Right atrium auricular region (tissue), 2 donors: Measurements from ENCODE around the gene LDLRAD3. TPM values are rescaled to one million over a fixed set of nuclear protein-coding genes. Genes with fewer than 3 reads are reported as not detected.

ENCODE experiments used
- DNase-seq: peaks from one replicate; pipeline ENCODE4 v3.0.0-alpha.2; 2019; ENCODE audit warnings: low spot score
- H3K27ac ChIP-seq, 2 donors: fragments of 200-600 bp; sonication (generic); 1 replicate in 1 of 2; 2 replicates in 1 of 2; pipeline ENCODE4 v1.5.1; 2016 to 2019
- H3K27me3 ChIP-seq, 2 donors: fragments of 200-600 bp; sonication (generic); one replicate each; pipeline versions ENCODE4 v1.5.1 to v1.6.0; 2017 to 2019
- H3K36me3 ChIP-seq: fragments of 200-600 bp; sonication (generic); one replicate; pipeline ENCODE4 v1.5.1; 2016
- H3K4me1 ChIP-seq, 2 donors: fragments of 200-600 bp; sonication (generic); one replicate each; pipeline versions ENCODE4 v1.5.1 to v1.6.0; 2017 to 2019
- H3K4me3 ChIP-seq, 2 donors: fragments of 200-600 bp; sonication (generic); 1 replicate in 1 of 2; 2 replicates in 1 of 2; pipeline ENCODE4 v1.5.1; 2017 to 2019; ENCODE audit warnings: mild to moderate bottlenecking in 1 of 2, moderate library complexity in 1 of 2
- H3K9me3 ChIP-seq, 2 donors: fragments of 200-600 bp; sonication (generic); one replicate each; pipeline ENCODE4 v1.5.1; 2019
- CTCF ChIP-seq, 2 donors: fragments of 200-600 bp; sonication (generic); IDR thresholded peaks; one replicate each; pipeline ENCODE4 v1.5.1; 2019; ENCODE audit warnings: antibody characterized with exemption in 2 of 2
- total RNA-seq, 2 donors: library from RNA; depleted of rRNA; stranded (reverse); fragments of >200 nt; gene quantifications; one replicate each; pipeline ENCODE4 v1.1.0, GENCODE V29; 2016

LDLRAD3 gene
- total RNA-seq, 2 donors from 2014 or later = 3.6 to 7.0 TPM

DNA sequence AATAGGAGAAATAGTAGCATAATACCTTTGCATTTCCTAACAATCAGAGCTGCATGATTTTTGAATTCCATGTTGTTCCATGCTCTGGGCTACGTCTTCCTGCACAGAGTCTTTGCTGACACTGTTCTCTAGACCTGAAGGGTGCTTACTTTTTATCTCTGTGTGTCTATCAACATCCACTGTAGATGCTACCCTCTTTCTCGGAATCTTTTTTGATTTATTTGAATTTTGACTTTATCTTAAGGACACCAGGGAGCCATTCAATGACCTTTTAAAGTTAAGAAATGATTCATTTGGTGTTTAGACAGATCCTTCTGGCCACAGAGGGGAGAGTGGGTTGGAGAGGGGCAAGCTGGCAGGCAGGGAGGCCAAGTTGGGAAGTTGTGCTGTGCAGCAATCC is 90.1 kb downstream of the LDLRAD3 start:
- H3K27ac ChIP-seq = no peak overlapping the region
- no peak for DNase-seq
- H3K27me3 ChIP-seq = no peaks in the 10 kb centered on the region
- H3K4me3 ChIP-seq = no peak overlapping the region
- peaks cover 0 to 5% of the 10 kb centered on the region in 2 donors for H3K4me1 ChIP-seq
- H3K9me3 ChIP-seq = no peaks in the 10 kb centered on the region
- H3K36me3 ChIP-seq = no peaks in the 10 kb centered on the region
- no peak for TF ChIP-seq CTCF (IDR thresholded peaks at IDR 0.05)

GRCh38 chr11:36034551-36035331 is 90.9 kb downstream of the LDLRAD3 start:
- H3K4me3 ChIP-seq = no peak overlapping the region
- H3K4me1 ChIP-seq = peaks cover 0 to 5% of the 10 kb centered on the region in 2 donors
- TF ChIP-seq CTCF (IDR thresholded peaks at IDR 0.05) = no peak
- no peaks in the 10 kb centered on the region for H3K9me3 ChIP-seq
- H3K36me3 ChIP-seq = no peaks in the 10 kb centered on the region
- DNase-seq = no peak
- H3K27ac ChIP-seq = no peak overlapping the region
- no peaks in the 10 kb centered on the region for H3K27me3 ChIP-seq

DNA sequence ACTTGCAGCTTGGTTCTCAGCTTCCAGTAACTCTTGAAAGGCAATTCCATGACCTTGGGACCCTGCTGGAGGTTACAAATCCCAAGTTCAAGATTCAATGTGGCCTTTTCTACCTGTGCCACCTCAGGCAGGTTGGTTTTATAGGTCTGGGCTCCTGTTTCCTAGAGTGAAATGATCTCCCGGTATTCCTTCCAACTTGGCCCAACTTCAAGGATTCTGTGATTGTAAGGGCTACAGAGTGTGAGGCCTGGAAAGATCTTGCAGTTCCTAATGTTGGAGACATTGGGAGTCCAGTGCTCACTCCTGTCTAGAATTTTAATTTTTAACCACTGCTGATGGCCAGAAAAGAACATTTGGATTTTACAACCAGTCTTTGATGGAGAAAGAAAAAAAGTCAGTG is 91.6 kb downstream of the LDLRAD3 start:
- Histone ChIP-seq H3K27me3 (no peaks in the 10 kb centered on the region), H3K4me3 (no peak overlapping the region), H3K9me3 (no peaks in the 10 kb centered on the region), H3K27ac (no peak overlapping the region), H3K36me3 (no peaks in the 10 kb centered on the region), H3K4me1 (peaks cover 0 to 5% of the 10 kb centered on the region in 2 donors)
- DNase-seq = no peak
- TF ChIP-seq CTCF (IDR thresholded peaks at IDR 0.05) = no peak

DNA sequence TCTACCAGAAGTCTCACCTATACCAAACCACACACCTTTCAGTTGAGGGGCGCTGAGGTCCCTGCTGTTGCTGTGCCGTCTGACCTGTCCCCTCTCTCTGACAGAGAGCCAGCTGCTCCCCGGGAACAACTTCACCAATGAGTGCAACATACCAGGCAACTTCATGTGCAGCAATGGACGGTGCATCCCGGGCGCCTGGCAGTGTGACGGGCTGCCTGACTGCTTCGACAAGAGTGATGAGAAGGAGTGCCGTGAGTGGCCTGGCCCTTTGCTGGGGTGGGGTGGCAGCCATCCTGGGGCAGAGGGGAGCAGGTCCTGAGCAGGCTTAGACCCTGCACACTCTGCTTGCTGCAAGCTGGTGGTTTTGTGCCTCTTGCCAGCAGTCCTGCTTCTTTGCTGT is 92.1 kb downstream of the LDLRAD3 start:
- no peaks in the 10 kb centered on the region for H3K36me3 ChIP-seq
- H3K4me3 ChIP-seq = no peak overlapping the region
- peaks cover 0 to 5% of the 10 kb centered on the region in 2 donors for H3K4me1 ChIP-seq
- H3K27me3 ChIP-seq = no peaks in the 10 kb centered on the region
- no peaks in the 10 kb centered on the region for H3K9me3 ChIP-seq
- no peak overlapping the region for H3K27ac ChIP-seq
- no peak for TF ChIP-seq CTCF (IDR thresholded peaks at IDR 0.05)
- no peak for DNase-seq

- Histone ChIP-seq H3K27me3 (no peaks in the 10 kb centered on the region), H3K4me1 (no peaks in the 10 kb centered on the region), H3K4me3 (no peak overlapping the region), H3K9me3 (no peaks in the 10 kb centered on the region), H3K36me3 (no peaks in the 10 kb centered on the region), H3K27ac (no peak overlapping the region)
- no peak for DNase-seq
- TF ChIP-seq CTCF (IDR thresholded peaks at IDR 0.05) = no peak
Observed at GRCh38 chr11:36037031-36037430, 93.2 kb downstream of the LDLRAD3 start.

DNA sequence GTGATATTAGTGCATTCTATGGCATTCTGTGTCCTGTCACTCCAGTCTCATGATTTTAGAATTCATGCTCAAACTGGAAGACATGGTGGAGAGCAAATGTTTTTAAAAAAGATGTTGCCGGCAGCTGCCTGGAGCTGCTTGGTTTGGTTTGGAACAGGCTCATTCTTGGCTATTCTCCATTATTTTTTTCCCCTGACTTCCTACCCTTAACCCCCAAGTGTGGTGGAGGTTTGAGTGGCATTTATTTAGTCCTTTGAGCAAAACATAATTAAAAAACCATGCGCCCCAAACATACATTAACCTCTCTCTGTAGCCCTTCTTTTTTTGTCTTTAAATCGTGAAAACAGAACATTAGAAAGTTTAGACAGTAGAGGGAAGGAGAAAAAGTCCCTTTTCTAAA is 94.7 kb downstream of the LDLRAD3 start:
- no peak for TF ChIP-seq CTCF (IDR thresholded peaks at IDR 0.05)
- Histone ChIP-seq H3K27me3 (no peaks in the 10 kb centered on the region), H3K9me3 (no peaks in the 10 kb centered on the region), H3K4me3 (no peak overlapping the region), H3K4me1 (no peaks in the 10 kb centered on the region), H3K27ac (no peak overlapping the region), H3K36me3 (no peaks in the 10 kb centered on the region)
- no peak for DNase-seq
